B cell (primary cell): ENCODE results near the gene ALPL. TPM values are rescaled to one million over a fixed set of nuclear protein-coding genes. Genes with fewer than 3 reads are reported as not detected.

Experiments used
- ATAC-seq: fragments of 200-7000 bp; cut with Tn5 transposase; one replicate; pipeline ENCODE4 v1.10.0; 2021; ENCODE audit warnings: low read depth, mild to moderate bottlenecking, moderate number of reproducible peaks, moderate library complexity
- CTCF ChIA-PET: fragments of 350-600 bp; sonication (Branson Sonifier 250); formaldehyde crosslinking; loops from one replicate; lab custom pipeline; 2021; ENCODE audit warnings: antibody characterized with exemption, inconsistent platforms; lab: Charles Lee
- POLR2A ChIA-PET: fragments of 350-600 bp; sonication (Branson Sonifier 250); formaldehyde crosslinking; loops from one replicate; lab custom pipeline; 2021; ENCODE audit warnings: antibody characterized with exemption; lab: Charles Lee
- DNase-seq: peaks from one replicate; pipeline ENCODE4 v3.0.0; 2013
- H2AFZ ChIP-seq: 2 replicates; pipeline ENCODE4 v1.6.1; 2012; ENCODE audit warnings: mild to moderate bottlenecking, low read depth, low read length; ENCODE audit not compliant: insufficient read depth, poor library complexity, severe bottlenecking
- H3K27ac ChIP-seq, 2 donors: 1 replicate in 1 of 2; 2 replicates in 1 of 2; pipeline ENCODE4 v1.5.1; 2012 to 2013; ENCODE audit warnings: low read length in 2 of 2, mild to moderate bottlenecking in 2 of 2, moderate library complexity in 1 of 2
- H3K27me3 ChIP-seq, 4 experiments: fragments of 200-600 bp in 1 of 4; sonication (generic) in 1 of 4; replicated peaks in 1 of 4; 1 replicate in 2 of 4; 2 replicates in 2 of 4; pipeline versions ENCODE4 v1.6.1 to v1.7.0; 2013 to 2016; ENCODE audit warnings: low read length in 3 of 4, mild to moderate bottlenecking in 2 of 4, mixed read lengths in 1 of 4, moderate library complexity in 1 of 4; ENCODE audit not compliant: insufficient read depth in 4 of 4, control insufficient read depth in 3 of 4; ENCODE audit errors: control extremely low read depth in 1 of 4
- H3K36me3 ChIP-seq, 2 experiments: replicated peaks in 1 of 2; 1 replicate in 1 of 2; 2 replicates in 1 of 2; pipeline versions ENCODE4 v1.6.1 to v1.7.1; 2013; ENCODE audit warnings: low read length in 1 of 2; ENCODE audit not compliant: insufficient read depth in 2 of 2, control insufficient read depth in 1 of 2; ENCODE audit errors: control extremely low read depth in 1 of 2, extremely low read depth in 1 of 2
- H3K4me1 ChIP-seq, 2 donors: fragments of 200-600 bp in 1 of 2; sonication (generic) in 1 of 2; 1 replicate in 1 of 2; 2 replicates in 1 of 2; pipeline versions ENCODE4 v1.5.1 to v1.6.1; 2013 to 2017; ENCODE audit warnings: low read length in 2 of 2; ENCODE audit not compliant: control insufficient read depth in 2 of 2, insufficient read depth in 2 of 2
- H3K4me2 ChIP-seq: replicated peaks from 2 replicates; pipeline ENCODE3; 2012; ENCODE audit warnings: mild to moderate bottlenecking, low read depth, low read length; ENCODE audit not compliant: poor library complexity, severe bottlenecking
- H3K4me3 ChIP-seq, 5 experiments: fragments of 200-600 bp in 1 of 5; sonication (generic) in 1 of 5; 1 replicate in 3 of 5; 2 replicates in 2 of 5; pipeline versions ENCODE4 v1.5.1 to v1.7.0; 2011 to 2016; ENCODE audit warnings: low read length in 4 of 5, mild to moderate bottlenecking in 4 of 5, low read depth in 2 of 5, control low read depth in 1 of 5, moderate library complexity in 1 of 5; ENCODE audit not compliant: insufficient read depth in 1 of 5; ENCODE audit errors: control extremely low read depth in 1 of 5, extremely low read depth in 1 of 5
- H3K79me2 ChIP-seq: fragments of 200-600 bp; sonication (generic); one replicate; pipeline ENCODE4 v1.6.0; 2016; ENCODE audit warnings: low read length; ENCODE audit not compliant: control insufficient read depth, insufficient read depth
- H3K9ac ChIP-seq: fragments of 200-600 bp; sonication (generic); 2 replicates; pipeline ENCODE4 v1.6.1; 2017; ENCODE audit warnings: mild to moderate bottlenecking, low read length, moderate library complexity
- H3K9me3 ChIP-seq, 3 donors: one replicate each; pipeline versions ENCODE4 v1.6.1 to v1.7.1; 2013; ENCODE audit warnings: low read length in 2 of 3; ENCODE audit not compliant: control insufficient read depth in 2 of 3, insufficient read depth in 1 of 3; ENCODE audit errors: control extremely low read depth in 1 of 3
- H4K20me1 ChIP-seq: 2 replicates; pipeline ENCODE4 v1.6.0; 2012; ENCODE audit warnings: mild to moderate bottlenecking, low read length; ENCODE audit not compliant: insufficient read depth, control insufficient read depth, poor library complexity, severe bottlenecking
- H3K27ac Mint-ChIP-seq: one replicate; pipeline ENCODE4 v1.8.0; 2021; ENCODE audit warnings: mixed read lengths
- H3K27me3 Mint-ChIP-seq: one replicate; pipeline ENCODE4 v1.8.0; 2021; ENCODE audit warnings: mixed read lengths
- H3K4me1 Mint-ChIP-seq: one replicate; pipeline ENCODE4 v1.8.0; 2021; ENCODE audit warnings: mixed read lengths
- H3K4me3 Mint-ChIP-seq: one replicate; pipeline ENCODE4 v1.8.0; 2021; ENCODE audit warnings: mixed read lengths
- H3K9me3 Mint-ChIP-seq: one replicate; pipeline ENCODE4 v1.8.0; 2022; ENCODE audit warnings: mixed read lengths; ENCODE audit not compliant: insufficient read depth
- EZH2 ChIP-seq: IDR thresholded peaks from 2 replicates; pipeline ENCODE4 v1.6.1; 2012; ENCODE audit warnings: borderline replicate concordance, low read depth, mild to moderate bottlenecking, moderate library complexity, low read length; ENCODE audit not compliant: insufficient read depth, poor library complexity, severe bottlenecking
- WGBS: methylation state at CpG from one replicate; pipeline ENCODE4 v1.1.5; 2013; ENCODE audit warnings: missing lambda C conversion rate; ENCODE audit not compliant: insufficient coverage; 5-methylcytosine and 5-hydroxymethylcytosine counted together
- intact Hi-C: fragments of 100-400 bp; cut with micrococcal nuclease; formaldehyde crosslinking; loops from one replicate; pipeline ENCODE4 v1.10.0; 2022
- polyA plus RNA-seq: library from polyadenylated mRNA; depleted of rRNA; stranded (reverse); fragments of >200 nt; gene quantifications from 2 replicates; pipeline ENCODE4 v1.2.3, GENCODE V29; 2012
- total RNA-seq, 2 donors: library from RNA; stranded (reverse); fragments of 120-200 nt in 1 of 2; gene quantifications; 1 replicate in 1 of 2; 2 replicates in 1 of 2; pipeline versions ENCODE4 v1.2.3 to v1.2.4, GENCODE V29; 2013 to 2022
- TF ChIP-seq, protein P1 (sequence below): fragments of 200-600 bp; IDR thresholded peaks from one replicate; pipeline ENCODE4 v1.8.0; 2022; ENCODE audit warnings: antibody characterized with exemption, mild to moderate bottlenecking

Gene ALPL
- total and polyA plus RNA-seq, 2 donors (not counting 1 experiment from before 2014, with no cell fraction given): 1.6 to 12.2 TPM

DNA sequence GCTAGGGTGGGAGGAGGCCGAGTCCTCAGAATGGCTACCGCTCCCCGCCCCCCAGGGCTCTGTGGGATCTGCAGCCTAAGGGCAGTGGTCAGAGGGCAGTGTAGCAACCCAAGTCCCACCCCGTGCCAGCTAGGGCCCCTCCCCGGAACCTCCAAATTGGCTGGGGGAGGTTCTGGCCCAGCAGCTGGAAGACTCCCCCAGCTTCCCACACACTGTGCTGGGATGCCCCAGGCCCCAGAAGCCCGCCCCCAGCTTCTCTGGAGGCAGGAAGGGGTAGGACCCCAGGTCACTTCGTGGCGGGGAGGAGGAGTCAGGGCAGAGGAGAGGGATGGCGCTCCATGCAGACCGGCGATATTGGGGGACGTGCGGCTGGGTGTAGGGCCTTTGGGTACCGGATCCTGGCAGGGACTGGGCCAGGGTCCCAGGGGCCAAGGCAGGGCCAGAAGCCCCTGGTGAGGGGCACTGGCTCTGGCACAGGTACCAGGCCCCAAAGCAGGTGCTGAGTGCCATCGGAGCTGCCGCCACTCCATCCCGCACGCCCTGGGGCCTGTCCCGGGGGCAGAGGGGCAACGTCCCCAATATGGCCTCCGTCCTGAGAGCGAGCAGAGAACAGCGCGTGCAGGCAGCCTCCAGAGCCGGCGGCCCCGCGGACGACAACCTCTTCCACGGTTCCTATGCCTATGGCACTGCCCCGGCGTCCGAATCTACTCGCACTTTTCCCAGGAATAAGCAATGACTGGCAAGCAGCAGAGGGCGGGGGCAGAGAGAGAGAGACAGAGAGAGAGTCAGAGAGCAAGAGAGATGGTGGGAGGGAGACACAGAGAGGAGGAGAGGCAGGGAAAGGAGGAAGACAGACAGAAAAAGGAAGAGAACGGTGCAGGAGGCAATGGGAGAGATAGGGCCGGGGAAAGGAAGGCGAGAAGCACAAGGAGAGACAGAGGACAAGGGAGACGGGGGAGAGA lies 94.2 kb downstream of the ALPL start:
- H3K27ac ChIP-seq: no peak overlapping the region
- H3K27ac Mint-ChIP-seq: no peak overlapping the region
- no peaks in the 10 kb centered on the region for H3K27me3 ChIP-seq
- H3K9me3 ChIP-seq: no peaks in the 10 kb centered on the region
- H3K9ac ChIP-seq: no peak overlapping the region
- TF ChIP-seq, protein P1, sequence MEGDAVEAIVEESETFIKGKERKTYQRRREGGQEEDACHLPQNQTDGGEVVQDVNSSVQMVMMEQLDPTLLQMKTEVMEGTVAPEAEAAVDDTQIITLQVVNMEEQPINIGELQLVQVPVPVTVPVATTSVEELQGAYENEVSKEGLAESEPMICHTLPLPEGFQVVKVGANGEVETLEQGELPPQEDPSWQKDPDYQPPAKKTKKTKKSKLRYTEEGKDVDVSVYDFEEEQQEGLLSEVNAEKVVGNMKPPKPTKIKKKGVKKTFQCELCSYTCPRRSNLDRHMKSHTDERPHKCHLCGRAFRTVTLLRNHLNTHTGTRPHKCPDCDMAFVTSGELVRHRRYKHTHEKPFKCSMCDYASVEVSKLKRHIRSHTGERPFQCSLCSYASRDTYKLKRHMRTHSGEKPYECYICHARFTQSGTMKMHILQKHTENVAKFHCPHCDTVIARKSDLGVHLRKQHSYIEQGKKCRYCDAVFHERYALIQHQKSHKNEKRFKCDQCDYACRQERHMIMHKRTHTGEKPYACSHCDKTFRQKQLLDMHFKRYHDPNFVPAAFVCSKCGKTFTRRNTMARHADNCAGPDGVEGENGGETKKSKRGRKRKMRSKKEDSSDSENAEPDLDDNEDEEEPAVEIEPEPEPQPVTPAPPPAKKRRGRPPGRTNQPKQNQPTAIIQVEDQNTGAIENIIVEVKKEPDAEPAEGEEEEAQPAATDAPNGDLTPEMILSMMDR: no peak
- TF ChIP-seq EZH2: no peak
- DNase-seq: no peak
- intact Hi-C loops: no loop called here
- H3K4me3 Mint-ChIP-seq: no peak overlapping the region
- no peak overlapping the region for H3K4me3 ChIP-seq
- no peaks in the 10 kb centered on the region for H3K36me3 ChIP-seq
- no peaks in the 10 kb centered on the region for H3K9me3 Mint-ChIP-seq
- H2AFZ ChIP-seq: no peak overlapping the region
- peaks cover 5 to 8% of the 10 kb centered on the region in 2 donors for H3K4me1 ChIP-seq
- H3K4me2 ChIP-seq: no peak overlapping the region
- ChIA-PET POLR2A (no interaction called here), CTCF (no interaction called here)
- peaks cover 18% of the 10 kb centered on the region for H3K4me1 Mint-ChIP-seq
- H4K20me1 ChIP-seq: no peaks in the 10 kb centered on the region
- 95% methylated on average over 34 of the region's 39 CpGs for WGBS
- no peaks in the 10 kb centered on the region for H3K79me2 ChIP-seq
- peaks cover 28% of the 10 kb centered on the region for H3K27me3 Mint-ChIP-seq
- no peak for ATAC-seq
